NK-92 treated with Interleukin-12 subunit alpha and Interleukin-12 subunit beta, amount 100 ng/mL, for 24 hours (cell line): Measurements from ENCODE around the gene ARHGAP4.

Source experiments
- DNase-seq: peaks from one replicate; lab custom pipeline; 2025; lab: John Stamatoyannopoulos, UW

Gene ARHGAP4

GRCh38 chrX:153927672-153927921 is 1.5 kb upstream of the ARHGAP4 start:
- no peak for DNase-seq

- peak; percentile 71 for DNase-seq
Observed at GRCh38 chrX:153926858-153927671, 1.0 kb upstream of the ARHGAP4 start.

- no peak for DNase-seq
Observed at GRCh38 chrX:153926552-153926857, 441 bp upstream of the ARHGAP4 start.

GRCh38 chrX:153925387-153925738 is 701 bp downstream of the ARHGAP4 start:
- DNase-seq: no peak

- no peak for DNase-seq
Observed at GRCh38 chrX:153924149-153924861, 1.8 kb downstream of the ARHGAP4 start.

GRCh38 chrX:153922932-153923857 is 2.9 kb downstream of the ARHGAP4 start:
- DNase-seq: no peak

GRCh38 chrX:153921511-153922446 is 4.3 kb downstream of the ARHGAP4 start:
- DNase-seq: no peak

DNA sequence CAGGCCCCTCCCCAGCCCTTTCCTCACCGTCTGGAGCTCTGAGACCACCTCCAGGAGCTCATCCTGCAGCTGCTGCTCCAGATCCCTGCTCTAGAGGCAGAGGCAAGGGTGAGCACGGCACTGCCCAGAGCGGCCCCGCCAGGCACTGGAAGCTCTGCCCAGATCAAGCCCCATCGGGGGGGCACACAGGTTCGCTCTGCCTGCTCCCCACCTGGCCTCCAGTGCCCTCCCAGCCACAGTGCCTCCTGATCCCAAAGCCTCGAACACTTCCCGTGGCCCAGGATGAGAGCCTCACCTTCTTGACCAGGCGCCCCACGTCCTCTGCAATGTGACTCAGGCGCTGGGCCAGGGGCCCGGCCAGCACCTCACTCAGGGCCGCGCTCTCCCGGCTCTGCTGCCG is 5.0 kb downstream of the ARHGAP4 start:
- no peak for DNase-seq

DNA sequence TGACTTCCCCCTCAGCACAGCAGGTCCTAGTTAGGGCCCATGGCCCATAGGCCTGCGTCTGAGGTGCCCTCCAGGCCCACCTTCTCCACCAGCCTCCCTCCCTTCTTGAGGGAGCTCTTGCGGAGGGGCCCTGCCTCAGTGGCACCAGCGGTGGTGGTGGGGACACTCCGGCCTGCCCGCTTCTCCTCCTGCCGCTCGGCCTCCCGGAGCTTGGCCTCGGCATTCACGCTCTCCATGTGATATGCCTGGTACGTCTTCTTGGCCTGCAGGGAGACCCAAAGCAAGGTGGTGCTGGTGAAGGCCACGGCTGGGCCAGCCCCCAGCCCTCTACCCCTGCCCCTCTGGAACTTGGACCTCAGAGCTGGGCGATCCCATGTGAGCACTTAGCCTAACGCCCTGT is 5.5 kb downstream of the ARHGAP4 start:
- no peak for DNase-seq

DNA sequence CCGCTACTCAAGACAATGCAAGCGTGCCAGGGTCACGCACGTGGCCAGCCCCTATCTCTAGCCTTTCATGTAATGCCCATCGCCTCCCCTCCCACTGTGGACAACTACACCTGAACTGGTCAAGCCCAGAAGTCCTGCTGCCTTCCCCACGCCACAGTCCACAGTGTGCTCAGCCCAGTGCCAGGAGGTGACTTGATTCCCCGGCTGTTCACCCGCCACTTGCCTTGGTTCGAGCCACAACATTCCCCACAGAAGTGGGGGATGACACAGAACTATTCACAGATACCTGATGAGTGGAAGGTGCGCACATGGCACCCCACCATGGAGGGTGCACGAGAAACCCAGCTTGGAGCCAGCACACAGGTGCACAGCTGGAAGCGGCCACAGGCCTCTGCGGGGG is 6.8 kb downstream of the ARHGAP4 start:
- no peak for DNase-seq

- DNase-seq: no peak
Observed at GRCh38 chrX:153917869-153918268, 8.2 kb downstream of the ARHGAP4 start.

DNA sequence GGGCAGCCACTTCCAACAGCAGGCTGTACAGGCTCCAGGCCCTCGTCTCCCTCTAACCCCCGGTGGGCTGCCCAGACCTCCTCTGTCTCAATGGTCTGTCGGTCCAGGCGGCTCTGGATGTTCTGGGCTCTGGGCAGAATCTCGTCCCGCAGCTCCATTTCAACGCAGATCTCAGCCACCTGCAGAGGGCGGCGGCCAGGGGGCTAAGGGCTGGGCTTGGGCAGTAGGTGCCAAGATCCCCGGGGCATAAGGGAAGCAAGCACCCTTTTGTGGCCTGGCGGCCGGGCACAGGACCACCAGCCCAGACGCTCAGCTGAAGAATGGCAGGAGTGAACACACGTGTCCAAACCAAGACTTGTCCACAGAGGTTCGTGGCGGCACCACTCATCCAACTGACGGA is 12.4 kb downstream of the ARHGAP4 start:
- no peak for DNase-seq

DNA sequence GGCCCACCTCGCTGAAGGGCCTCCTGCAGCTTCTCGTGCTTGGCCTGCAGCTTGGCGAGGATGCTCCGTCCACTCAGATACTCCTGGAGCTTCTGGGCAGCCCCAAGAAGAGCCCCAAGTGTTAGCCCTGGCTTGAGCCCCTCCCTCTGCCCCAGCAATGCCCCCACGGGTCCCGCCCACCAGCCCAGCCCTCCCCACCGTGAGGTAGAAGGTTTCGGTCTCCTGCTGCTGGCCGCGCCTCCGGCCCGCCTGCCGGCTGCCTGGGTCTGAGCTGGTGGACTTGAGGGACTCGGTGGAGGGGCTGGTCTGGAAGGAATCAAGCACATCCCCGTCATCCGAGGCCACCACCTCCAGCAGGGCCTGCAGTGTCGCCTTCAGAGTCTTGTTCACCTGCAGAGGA is 12.9 kb downstream of the ARHGAP4 start:
- no peak for DNase-seq

GRCh38 chrX:153911798-153912197 is 14.3 kb downstream of the ARHGAP4 start:
- DNase-seq: no peak

GRCh38 chrX:153910446-153910845 is 15.6 kb downstream of the ARHGAP4 start:
- DNase-seq: no peak

DNA sequence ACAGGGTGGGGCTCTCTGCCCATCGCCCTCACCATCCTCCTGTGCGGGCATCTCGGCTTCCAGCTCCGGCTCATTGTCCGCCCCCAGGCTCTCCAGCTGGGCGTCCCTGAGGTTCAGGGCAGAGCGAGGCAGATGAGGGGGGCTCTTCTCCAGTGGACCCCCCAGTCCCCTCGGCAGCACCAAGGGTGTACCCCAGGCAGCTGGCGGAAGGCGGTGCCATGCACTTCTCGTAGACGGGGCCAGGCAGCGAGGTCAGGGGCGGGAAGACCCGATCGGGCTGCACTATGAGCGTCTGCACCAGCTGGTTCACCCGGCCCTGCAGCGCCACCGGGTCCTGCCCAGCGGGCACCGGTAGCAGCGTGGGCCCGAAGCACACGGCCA is 16.1 kb downstream of the ARHGAP4 start:
- DNase-seq: no peak

GRCh38 chrX:153909024-153909979 is 16.8 kb downstream of the ARHGAP4 start:
- no peak for DNase-seq

- no peak for DNase-seq
Observed at GRCh38 chrX:153908219-153908860, 17.7 kb downstream of the ARHGAP4 start.

DNA sequence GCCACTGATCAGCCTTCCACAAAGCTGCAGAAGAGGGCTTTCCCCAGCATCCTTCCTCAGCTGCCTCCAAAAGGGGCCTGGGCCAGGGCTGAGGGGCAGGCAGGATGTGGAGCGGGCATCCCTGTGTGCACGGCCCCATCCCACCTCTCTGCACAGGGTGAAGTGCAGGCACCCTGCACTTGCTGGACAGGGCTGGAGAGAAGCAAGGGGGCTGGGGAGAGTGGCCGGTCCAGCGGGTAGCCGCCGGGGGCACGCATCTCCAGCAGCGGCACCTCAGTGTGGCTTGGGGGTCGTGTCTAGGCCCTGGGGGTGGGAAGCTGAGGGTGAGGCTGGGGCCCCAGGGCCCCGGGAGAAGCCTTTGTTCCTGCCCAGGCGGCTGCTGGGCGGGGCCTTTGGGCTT is 18.6 kb downstream of the ARHGAP4 start:
- DNase-seq: no peak
